HG03521 (cell line): Measurements from ENCODE around the gene RRBP1.
"Not testable (repeated sequence)": the region's sequence is repeated elsewhere in the genome, so short reads cannot be mapped to it uniquely, and the experiment has no call there.

Experiments used
- ATAC-seq: cut with Tn5 transposase; IDR thresholded peaks from one replicate; pipeline ENCODE4 v1.9.1; 2021; ENCODE audit warnings: mild to moderate bottlenecking, moderate library complexity; ENCODE audit not compliant: unreplicated experiment

Gene RRBP1

GRCh38 chr20:17709361-17710293 lies 27.6 kb upstream of the RRBP1 start:
- no peak for ATAC-seq

GRCh38 chr20:17708675-17709360 lies 26.8 kb upstream of the RRBP1 start:
- no peak for ATAC-seq

- not testable (repeated sequence) for ATAC-seq
These were observed 25.9 kb upstream of the RRBP1 start for GRCh38 chr20:17707951-17708350.

- ATAC-seq = no peak
These were observed 24.6 kb upstream of the RRBP1 start for GRCh38 chr20:17706632-17707031.

- no peak for ATAC-seq
These were observed 23.9 kb upstream of the RRBP1 start for GRCh38 chr20:17705916-17706315.

GRCh38 chr20:17704589-17705317 lies 22.7 kb upstream of the RRBP1 start:
- no peak for ATAC-seq

GRCh38 chr20:17701826-17702225 lies 19.8 kb upstream of the RRBP1 start:
- ATAC-seq = no peak

- no peak for ATAC-seq
These were observed 18.6 kb upstream of the RRBP1 start for GRCh38 chr20:17700637-17701036.

GRCh38 chr20:17699931-17700351 lies 17.9 kb upstream of the RRBP1 start, which contains the start of gene BANF2:
BANF2 (plus strand) TSS chr20:17699966; CDS start chr20:17725026, 25,060 bp downstream.
- ATAC-seq = no peak

- ATAC-seq = no peak
These were observed 16.3 kb upstream of the RRBP1 start for GRCh38 chr20:17698384-17698783.

GRCh38 chr20:17697171-17697570 lies 15.1 kb upstream of the RRBP1 start:
- ATAC-seq = no peak

GRCh38 chr20:17696287-17696686 lies 14.2 kb upstream of the RRBP1 start:
- ATAC-seq = no peak

GRCh38 chr20:17694767-17695166 lies 12.7 kb upstream of the RRBP1 start:
- ATAC-seq = no peak

GRCh38 chr20:17693444-17694001 lies 11.5 kb upstream of the RRBP1 start:
- ATAC-seq = no peak

- no peak for ATAC-seq
These were observed 9.7 kb upstream of the RRBP1 start for GRCh38 chr20:17691758-17692157.

GRCh38 chr20:17690144-17690543 lies 8.1 kb upstream of the RRBP1 start:
- ATAC-seq = no peak

GRCh38 chr20:17688965-17689364 lies 6.9 kb upstream of the RRBP1 start:
- no peak for ATAC-seq

GRCh38 chr20:17687800-17688199 lies 5.8 kb upstream of the RRBP1 start:
- ATAC-seq = no peak

- no peak for ATAC-seq
These were observed 3.1 kb upstream of the RRBP1 start for GRCh38 chr20:17685168-17685567.

GRCh38 chr20:17684077-17684888 lies 2.2 kb upstream of the RRBP1 start:
- ATAC-seq = no peak
